ENCODE measurements around the gene OBSCN.

DNA sequence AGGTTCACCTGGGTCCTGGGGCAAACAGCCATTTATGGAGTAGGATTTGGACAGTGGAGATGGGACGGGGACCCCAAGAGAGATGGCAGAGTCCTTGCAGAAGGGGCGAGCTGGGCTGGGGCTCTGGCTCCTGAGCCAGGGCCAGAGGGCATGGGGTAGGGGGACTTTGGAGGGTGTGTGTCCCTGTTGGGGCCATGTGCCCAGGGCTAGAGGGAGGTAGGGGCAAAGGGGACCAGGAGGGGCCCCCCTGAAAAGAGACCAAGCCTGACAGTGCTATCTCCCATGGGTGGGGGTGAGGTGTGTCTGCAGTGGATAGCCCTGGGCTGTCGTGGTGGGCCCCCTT is 106.4 kb downstream of the OBSCN start:
- TF ChIP-seq CTCF (IDR thresholded peaks at IDR 0.05) (no peak), ZFX (IDR thresholded peaks at IDR 0.05; ENCODE audit: borderline replicate concordance) (no peak)

Measured in 22Rv1 (cell line).